Neural progenitor cell (in vitro differentiated cells): ENCODE results near the gene KCNK17. TPM values are rescaled to one million over a fixed set of nuclear protein-coding genes. Genes with fewer than 3 reads are reported as not detected.

Experiments used
- DNase-seq: peaks from one replicate; pipeline ENCODE4 v3.0.0-alpha.2; 2016; ENCODE audit warnings: low spot score
- H2AFZ ChIP-seq: fragments of 200-600 bp; sonication (generic); replicated peaks from 2 replicates; pipeline ENCODE4 v1.6.1; 2016; ENCODE audit warnings: antibody characterized with exemption
- H3F3A ChIP-seq: fragments of 200-600 bp; sonication (generic); 2 replicates; pipeline ENCODE4 v1.6.1; 2016; ENCODE audit warnings: antibody characterized with exemption, low read depth
- H3K27ac ChIP-seq: fragments of 200-600 bp; sonication (generic); 2 replicates; pipeline ENCODE4 v1.5.1; 2016; ENCODE audit warnings: mild to moderate bottlenecking
- H3K27me3 ChIP-seq: fragments of 200-600 bp; sonication (generic); 2 replicates; pipeline ENCODE4 v1.6.1; 2016; ENCODE audit warnings: mild to moderate bottlenecking, moderate library complexity
- H3K36me3 ChIP-seq: fragments of 200-600 bp; sonication (generic); 2 replicates; pipeline ENCODE4 v1.5.1; 2016
- H3K4me1 ChIP-seq: fragments of 200-600 bp; sonication (generic); 2 replicates; pipeline ENCODE4 v1.6.1; 2016; ENCODE audit warnings: mixed run types
- H3K4me2 ChIP-seq: fragments of 200-600 bp; sonication (generic); 2 replicates; pipeline ENCODE4 v1.6.1; 2016
- H3K4me3 ChIP-seq: fragments of 200-600 bp; sonication (generic); 2 replicates; pipeline ENCODE4 v1.5.1; 2016
- H3K79me2 ChIP-seq: fragments of 200-600 bp; sonication (generic); 2 replicates; pipeline ENCODE4 v1.6.1; 2016; ENCODE audit warnings: low read depth
- H3K9ac ChIP-seq: fragments of 200-600 bp; sonication (generic); 2 replicates; pipeline ENCODE4 v1.6.1; 2016
- H3K9me3 ChIP-seq: fragments of 200-600 bp; sonication (generic); 2 replicates; pipeline ENCODE4 v1.5.1; 2016; ENCODE audit warnings: low read depth
- H4K20me1 ChIP-seq: fragments of 200-600 bp; sonication (generic); 2 replicates; pipeline ENCODE4 v1.6.1; 2016; ENCODE audit warnings: low read depth
- H3K27ac Mint-ChIP-seq: 3 replicates; pipeline ENCODE4 v1.8.0; 2021; ENCODE audit warnings: mixed read lengths
- H3K27me3 Mint-ChIP-seq: 2 replicates; pipeline ENCODE4 v1.8.0; 2022; ENCODE audit warnings: low read depth, mild to moderate bottlenecking, inconsistent platforms, moderate library complexity, mixed read lengths; ENCODE audit not compliant: insufficient read depth
- H3K36me3 Mint-ChIP-seq: 3 replicates; pipeline ENCODE4 v1.8.0; 2021; ENCODE audit warnings: mixed read lengths
- H3K4me1 Mint-ChIP-seq: 3 replicates; pipeline ENCODE4 v1.8.0; 2021; ENCODE audit warnings: mixed read lengths
- H3K4me3 Mint-ChIP-seq: 3 replicates; pipeline ENCODE4 v1.8.0; 2021; ENCODE audit warnings: mild to moderate bottlenecking, moderate library complexity, mixed read lengths
- H3K9me3 Mint-ChIP-seq: 3 replicates; pipeline ENCODE4 v1.8.0; 2020; ENCODE audit warnings: mixed read lengths
- CTCF ChIP-seq: fragments of 200-600 bp; sonication (generic); IDR thresholded peaks from 2 replicates; pipeline ENCODE4 v1.5.1; 2017; ENCODE audit warnings: antibody characterized with exemption, mild to moderate bottlenecking
- EZH2 ChIP-seq: fragments of 200-600 bp; sonication (generic); IDR thresholded peaks from 2 replicates; pipeline ENCODE4 v1.6.1; 2017; ENCODE audit warnings: antibody characterized with exemption, mild to moderate bottlenecking, moderate library complexity
- EZH2phosphoT487 ChIP-seq: fragments of 200-600 bp; sonication (generic); IDR thresholded peaks from 2 replicates; pipeline ENCODE4 v1.6.1; 2017; ENCODE audit warnings: antibody characterized with exemption
- total RNA-seq: library from RNA; depleted of rRNA; stranded (reverse); fragments of >200 nt; gene quantifications from 2 replicates; pipeline ENCODE4 v1.2.3, GENCODE V29; 2015; ENCODE audit warnings: low replicate concordance

Gene KCNK17
- total RNA-seq, 1 donor from 2014 or later: not detected

GRCh38 chr6:39338397-39338796 is 24.2 kb upstream of the KCNK17 start:
- Mint-ChIP-seq H3K4me1 (peaks cover 16% of the 10 kb centered on the region), H3K36me3 (no peaks in the 10 kb centered on the region), H3K4me3 (no peak overlapping the region), H3K27ac (no peak overlapping the region), H3K9me3 (no peaks in the 10 kb centered on the region), H3K27me3 (no peaks in the 10 kb centered on the region)
- no peaks in the 10 kb centered on the region for H3F3A ChIP-seq
- H4K20me1 ChIP-seq: no peaks in the 10 kb centered on the region
- H3K4me2 ChIP-seq: no peak overlapping the region
- no peaks in the 10 kb centered on the region for H3K36me3 ChIP-seq
- H3K79me2 ChIP-seq: no peaks in the 10 kb centered on the region
- H3K4me1 ChIP-seq: peaks cover 15% of the 10 kb centered on the region
- no peak for DNase-seq
- H3K4me3 ChIP-seq: no peak overlapping the region
- H2AFZ ChIP-seq: no peak overlapping the region
- no peaks in the 10 kb centered on the region for H3K9me3 ChIP-seq
- H3K27me3 ChIP-seq: no peaks in the 10 kb centered on the region
- H3K9ac ChIP-seq: no peak overlapping the region
- TF ChIP-seq EZH2: no peak
- H3K27ac ChIP-seq: no peak overlapping the region

GRCh38 chr6:39335780-39336545 is 21.7 kb upstream of the KCNK17 start:
- Mint-ChIP-seq H3K9me3 (no peaks in the 10 kb centered on the region), H3K4me3 (no peak overlapping the region), H3K36me3 (no peaks in the 10 kb centered on the region), H3K4me1 (peaks cover 14% of the 10 kb centered on the region), H3K27ac (no peak overlapping the region), H3K27me3 (peaks cover 2% of the 10 kb centered on the region)
- Histone ChIP-seq H3K79me2 (no peaks in the 10 kb centered on the region), H3K4me1 (peaks cover 15% of the 10 kb centered on the region), H3F3A (no peaks in the 10 kb centered on the region), H3K9ac (no peak overlapping the region), H4K20me1 (no peaks in the 10 kb centered on the region), H3K4me2 (peak overlapping the region; percentile 14), H3K9me3 (no peaks in the 10 kb centered on the region), H3K27me3 (no peaks in the 10 kb centered on the region), H3K27ac (no peak overlapping the region), H2AFZ (peak overlapping the region; percentile 23), H3K36me3 (no peaks in the 10 kb centered on the region), H3K4me3 (no peak overlapping the region)
- DNase-seq: no peak
- TF ChIP-seq CTCF (no peak), EZH2phosphoT487 (no peak), EZH2 (no peak)

- Mint-ChIP-seq H3K4me1 (peaks cover 3% of the 10 kb centered on the region), H3K27me3 (peaks cover 2% of the 10 kb centered on the region), H3K4me3 (no peak overlapping the region), H3K9me3 (no peaks in the 10 kb centered on the region), H3K36me3 (no peaks in the 10 kb centered on the region), H3K27ac (no peak overlapping the region)
- no peaks in the 10 kb centered on the region for H3K36me3 ChIP-seq
- H2AFZ ChIP-seq: no peak overlapping the region
- H4K20me1 ChIP-seq: no peaks in the 10 kb centered on the region
- H3F3A ChIP-seq: no peaks in the 10 kb centered on the region
- H3K27me3 ChIP-seq: no peaks in the 10 kb centered on the region
- no peak for TF ChIP-seq EZH2phosphoT487
- TF ChIP-seq CTCF: no peak
- TF ChIP-seq EZH2: no peak
- no peak overlapping the region for H3K4me2 ChIP-seq
- H3K4me1 ChIP-seq: peaks cover 6% of the 10 kb centered on the region
- H3K9me3 ChIP-seq: no peaks in the 10 kb centered on the region
- no peaks in the 10 kb centered on the region for H3K79me2 ChIP-seq
- no peak for DNase-seq
- H3K9ac ChIP-seq: no peak overlapping the region
- H3K27ac ChIP-seq: no peak overlapping the region
- H3K4me3 ChIP-seq: no peak overlapping the region
These were observed 19.6 kb upstream of the KCNK17 start for GRCh38 chr6:39333644-39334438.
